Ishikawa (cell line): ENCODE measurements around the gene PLP2.

Experiments used
- CEBPB ChIP-seq: IDR thresholded peaks from 2 replicates; pipeline ENCODE4 v1.6.1; 2012
- CREB1 ChIP-seq: IDR thresholded peaks from 2 replicates; pipeline ENCODE4 v1.6.1; 2012; ENCODE audit warnings: low read depth
- EGR1 ChIP-seq: IDR thresholded peaks from 2 replicates; pipeline ENCODE4 v1.6.1; 2012
- EP300 ChIP-seq: IDR thresholded peaks from 2 replicates; pipeline ENCODE4 v1.6.1; 2012; ENCODE audit warnings: borderline replicate concordance
- FOXM1 ChIP-seq: IDR thresholded peaks from 2 replicates; pipeline ENCODE4 v1.6.1; 2012; ENCODE audit warnings: low read depth, borderline replicate concordance
- MAX ChIP-seq: IDR thresholded peaks from 2 replicates; pipeline ENCODE4 v1.6.1; 2012
- NFIC ChIP-seq: IDR thresholded peaks from 2 replicates; pipeline ENCODE4 v1.6.1; 2012
- RAD21 ChIP-seq: IDR thresholded peaks from 2 replicates; pipeline ENCODE4 v1.6.1; 2012; ENCODE audit warnings: low read depth
- REST ChIP-seq: IDR thresholded peaks from 2 replicates; pipeline ENCODE4 v1.6.1; 2012; ENCODE audit warnings: low read depth, mild to moderate bottlenecking
- TAF1 ChIP-seq: IDR thresholded peaks from 2 replicates; pipeline ENCODE4 v1.6.1; 2012; ENCODE audit warnings: low read depth, mild to moderate bottlenecking
- TCF12 ChIP-seq: IDR thresholded peaks from 2 replicates; pipeline ENCODE4 v1.6.1; 2012; ENCODE audit warnings: low read depth
- TEAD4 ChIP-seq: IDR thresholded peaks from 2 replicates; pipeline ENCODE4 v1.6.1; 2012
- USF1 ChIP-seq: IDR thresholded peaks from 2 replicates; pipeline ENCODE4 v1.6.1; 2012
- YY1 ChIP-seq: IDR thresholded peaks from 2 replicates; pipeline ENCODE4 v1.6.1; 2012; ENCODE audit warnings: low read depth
- ZBTB7A ChIP-seq: IDR thresholded peaks from 2 replicates; pipeline ENCODE4 v1.6.1; 2012; ENCODE audit warnings: low read depth

The PLP2 gene

GRCh38 chrX:49177873-49178480, 6.3 kb downstream of the PLP2 start:
- TF ChIP-seq YY1 (no peak), EP300 (no peak), CEBPB (no peak), FOXM1 (no peak), USF1 (no peak), TCF12 (no peak), CREB1 (no peak), ZBTB7A (no peak), MAX (no peak), TAF1 (no peak), TEAD4 (no peak)

GRCh38 chrX:49178537-49178936, 6.8 kb downstream of the PLP2 start:
- TF ChIP-seq NFIC (no peak), RAD21 (no peak), ZBTB7A (no peak), TCF12 (no peak), MAX (no peak), TAF1 (no peak), CREB1 (no peak), REST (no peak)

GRCh38 chrX:49179358-49179757, 7.7 kb downstream of the PLP2 start:
- no peak for TF ChIP-seq CREB1
- TF ChIP-seq ZBTB7A = no peak
- TF ChIP-seq NFIC = no peak
- TF ChIP-seq TAF1 = no peak
- TF ChIP-seq RAD21 = no peak
- no peak for TF ChIP-seq EP300
- no peak for TF ChIP-seq YY1
- TF ChIP-seq REST = no peak
- no peak for TF ChIP-seq EGR1
- no peak for TF ChIP-seq FOXM1
- TF ChIP-seq TCF12 = no peak
- TF ChIP-seq CEBPB = no peak
- no peak for TF ChIP-seq TEAD4
- no peak for TF ChIP-seq MAX
- no peak for TF ChIP-seq USF1

- no peak for TF ChIP-seq REST
- no peak for TF ChIP-seq USF1
- no peak for TF ChIP-seq TCF12
- no peak for TF ChIP-seq MAX
- TF ChIP-seq ZBTB7A = no peak
- no peak for TF ChIP-seq CREB1
- no peak for TF ChIP-seq FOXM1
- TF ChIP-seq YY1 = no peak
- TF ChIP-seq TEAD4 = no peak
- TF ChIP-seq CEBPB = no peak
- no peak for TF ChIP-seq RAD21
- TF ChIP-seq EGR1 = no peak
- no peak for TF ChIP-seq EP300
- TF ChIP-seq NFIC = no peak
Measured at GRCh38 chrX:49183701-49184281, 12.1 kb downstream of the PLP2 start.
